ENCODE measurements around the gene C9orf43.

C9orf43 gene

DNA sequence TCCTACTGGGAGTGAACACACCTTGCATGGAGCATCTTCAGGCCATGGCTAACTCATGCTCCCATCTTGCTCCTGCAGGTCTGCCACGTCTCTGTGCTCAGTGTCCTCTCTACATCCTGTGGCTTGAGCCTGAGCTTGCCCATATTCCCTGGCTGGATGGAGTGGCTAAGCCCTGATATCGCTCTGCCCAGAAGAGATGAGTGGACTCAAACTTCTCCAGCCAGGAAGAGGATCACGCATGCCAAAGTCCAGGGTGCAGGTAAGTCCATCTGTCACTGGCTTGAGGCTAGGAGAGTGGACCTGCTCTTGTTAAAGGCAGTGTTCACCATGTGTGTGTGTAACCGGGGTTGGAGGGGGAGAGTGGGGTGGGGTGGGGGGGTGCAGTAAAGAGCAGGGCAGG, 51.4 kb downstream of the C9orf43 start:
- Histone ChIP-seq H3F3A (ENCODE audit: low read depth) (no peaks in the 10 kb centered on the region), H3K27me3 (ENCODE audit: insufficient read depth, low read length, poor library complexity, severe bottlenecking) (no peaks in the 10 kb centered on the region), H3K4me2 (ENCODE audit: low read depth, low read length, poor library complexity, severe bottlenecking) (no peak overlapping the region), H2AFZ (ENCODE audit: low read length) (no peak overlapping the region), H3K9me2 (replicated peaks; ENCODE audit: low read depth, low read length) (no peaks in the 10 kb centered on the region), H3K4me1 (ENCODE audit: insufficient read depth, low read length, poor library complexity, severe bottlenecking) (no peaks in the 10 kb centered on the region), H3K4me3 (ENCODE audit: low read length, poor library complexity, severe bottlenecking) (no peak overlapping the region), H3K9ac (ENCODE audit: low read depth, low read length, poor library complexity, severe bottlenecking) (no peak overlapping the region), H3K79me2 (ENCODE audit: insufficient read depth, low read length) (no peaks in the 10 kb centered on the region), H4K20me1 (ENCODE audit: insufficient read depth, low read length, poor library complexity, severe bottlenecking) (no peaks in the 10 kb centered on the region), H3K36me3 (ENCODE audit: insufficient read depth, low read length) (no peaks in the 10 kb centered on the region; the same call in 1 of the 2 replicates), H3K9me3 (ENCODE audit: insufficient read depth, low read depth, low read length) (peaks cover 1% of the 10 kb centered on the region)
- no peak for TF ChIP-seq EZH2phosphoT487 (IDR thresholded peaks at IDR 0.05; ENCODE audit: borderline replicate concordance)
- no peak for TF ChIP-seq CTCF (conservative IDR thresholded peaks at IDR 0.05; ENCODE audit: low read length)

- H3K4me1 ChIP-seq (ENCODE audit: insufficient read depth, low read length, poor library complexity, severe bottlenecking): no peaks in the 10 kb centered on the region
- no peaks in the 10 kb centered on the region for H3K27me3 ChIP-seq (ENCODE audit: insufficient read depth, low read length, poor library complexity, severe bottlenecking)
- peaks cover 6% of the 10 kb centered on the region for H3K9me3 ChIP-seq (ENCODE audit: insufficient read depth, low read depth, low read length)
- TF ChIP-seq EZH2phosphoT487 (IDR thresholded peaks at IDR 0.05; ENCODE audit: borderline replicate concordance): no peak
- no peak for TF ChIP-seq CTCF (conservative IDR thresholded peaks at IDR 0.05; ENCODE audit: low read length)
- no peaks in the 10 kb centered on the region; the same call in 1 of the 2 replicates for H3K36me3 ChIP-seq (ENCODE audit: insufficient read depth, low read length)
- no peak overlapping the region for H3K4me2 ChIP-seq (ENCODE audit: low read depth, low read length, poor library complexity, severe bottlenecking)
- no peaks in the 10 kb centered on the region for H3F3A ChIP-seq (ENCODE audit: low read depth)
- no peaks in the 10 kb centered on the region for H4K20me1 ChIP-seq (ENCODE audit: insufficient read depth, low read length, poor library complexity, severe bottlenecking)
- no peaks in the 10 kb centered on the region for H3K79me2 ChIP-seq (ENCODE audit: insufficient read depth, low read length)
- H3K9ac ChIP-seq (ENCODE audit: low read depth, low read length, poor library complexity, severe bottlenecking): no peak overlapping the region
- no peaks in the 10 kb centered on the region for H3K9me2 ChIP-seq (replicated peaks; ENCODE audit: low read depth, low read length)
- H2AFZ ChIP-seq (ENCODE audit: low read length): no peak overlapping the region
- no peak overlapping the region for H3K4me3 ChIP-seq (ENCODE audit: low read length, poor library complexity, severe bottlenecking)
Observed at GRCh38 chr9:113462781-113463286, 52.3 kb downstream of the C9orf43 start.

GRCh38 chr9:113463418-113464285, 53.1 kb downstream of the C9orf43 start, which contains the start of gene RGS3:
TSS of gene RGS3 (plus strand) at chr9:113463727. CDS start at chr9:113463803, 76 bp downstream.
- Histone ChIP-seq H3K27me3 (ENCODE audit: insufficient read depth, low read length, poor library complexity, severe bottlenecking) (no peaks in the 10 kb centered on the region), H3K9ac (ENCODE audit: low read depth, low read length, poor library complexity, severe bottlenecking) (no peak within 1 kb of the TSS), H3K4me1 (ENCODE audit: insufficient read depth, low read length, poor library complexity, severe bottlenecking) (no peaks in the 10 kb centered on the region), H2AFZ (ENCODE audit: low read length) (no peak within 1 kb of the TSS), H3K79me2 (ENCODE audit: insufficient read depth, low read length) (no peaks in the 10 kb centered on the region), H3K4me2 (ENCODE audit: low read depth, low read length, poor library complexity, severe bottlenecking) (no peak within 1 kb of the TSS), H3K36me3 (ENCODE audit: insufficient read depth, low read length) (no peaks in the 10 kb centered on the region; the same call in 1 of the 2 replicates), H3K9me2 (replicated peaks; ENCODE audit: low read depth, low read length) (no peaks in the 10 kb centered on the region), H3K9me3 (ENCODE audit: insufficient read depth, low read depth, low read length) (peaks cover 6% of the 10 kb centered on the region), H3K4me3 (ENCODE audit: low read length, poor library complexity, severe bottlenecking) (no peak within 1 kb of the TSS), H4K20me1 (ENCODE audit: insufficient read depth, low read length, poor library complexity, severe bottlenecking) (no peaks in the 10 kb centered on the region), H3F3A (ENCODE audit: low read depth) (no peaks in the 10 kb centered on the region)
- no peak for TF ChIP-seq EZH2phosphoT487 (IDR thresholded peaks at IDR 0.05; ENCODE audit: borderline replicate concordance)
- no peak for TF ChIP-seq CTCF (conservative IDR thresholded peaks at IDR 0.05; ENCODE audit: low read length)
